Measurements from ENCODE around the gene STRIP1.

Gene STRIP1

DNA sequence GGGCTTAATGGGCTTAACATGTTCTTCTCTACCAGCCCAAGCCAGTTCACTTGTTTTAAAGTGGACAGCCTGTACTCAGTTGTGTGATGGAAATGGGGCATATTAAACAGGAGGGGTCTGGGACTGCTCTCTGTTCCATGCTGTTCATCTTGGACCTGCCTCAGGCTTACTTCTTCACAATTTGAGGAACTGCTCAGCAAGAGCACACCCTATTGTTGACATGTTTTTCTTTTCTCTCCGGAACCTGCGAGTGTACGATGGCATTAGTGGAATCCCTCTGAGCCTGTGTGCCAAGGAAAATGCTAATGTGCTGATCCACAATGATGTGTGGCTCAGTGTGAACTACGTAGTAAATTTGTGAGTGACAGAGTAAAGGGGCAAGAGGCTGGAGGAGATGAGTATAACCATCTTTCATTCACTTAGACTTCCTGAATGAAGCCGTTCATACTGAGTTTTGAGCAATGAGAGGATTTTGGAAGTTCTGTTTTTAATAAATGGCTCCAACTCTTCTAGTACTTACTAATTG, 43.0 kb upstream of the STRIP1 start:
- peaks cover 92% of the 10 kb centered on the region for H3K36me3 ChIP-seq (ENCODE audit: insufficient read depth, insufficient read length, low read length)
- no peak overlapping the region for H3K4me3 ChIP-seq (ENCODE audit: insufficient read length, low read depth)
- DNase-seq (ENCODE audit: low read depth, low spot score): no peak
- H3K9me3 ChIP-seq (ENCODE audit: insufficient read depth, low read length): no peaks in the 10 kb centered on the region
- H3K9ac ChIP-seq (ENCODE audit: insufficient read length, low read depth): no peak overlapping the region
- no peaks in the 10 kb centered on the region for H3K27me3 ChIP-seq (ENCODE audit: insufficient read depth, insufficient read length)
- TF ChIP-seq SUZ12 (IDR thresholded peaks at IDR 0.05; ENCODE audit: extremely low read depth, insufficient read depth, insufficient read length) (no peak), ZNF274 (IDR thresholded peaks at IDR 0.05; ENCODE audit: low read depth, low read length) (no peak), YY1 (IDR thresholded peaks at IDR 0.05; ENCODE audit: insufficient read depth, insufficient read length) (no peak)
- peaks cover 5% of the 10 kb centered on the region for H3K4me1 ChIP-seq (ENCODE audit: insufficient read depth, insufficient read length)

DNA sequence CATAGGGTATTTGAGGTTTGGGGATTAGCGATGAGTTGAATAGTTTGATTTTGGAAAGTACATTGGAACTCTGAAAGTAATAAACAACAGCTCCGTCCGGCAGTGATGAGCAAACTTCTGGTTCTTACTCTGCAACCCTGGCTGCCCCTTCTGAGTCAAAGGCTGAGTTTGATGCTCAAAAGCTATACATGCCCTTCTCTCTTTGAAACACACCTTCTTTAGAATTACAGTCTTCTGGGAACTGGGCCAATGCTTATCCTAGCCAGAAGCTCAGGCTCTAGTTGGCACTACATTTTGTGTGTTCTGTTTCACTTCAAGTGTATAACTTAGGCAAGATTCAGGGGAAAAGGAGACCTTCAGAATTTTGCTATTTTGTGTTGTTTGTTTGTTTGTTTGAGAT, 40.5 kb upstream of the STRIP1 start:
- H3K36me3 ChIP-seq (ENCODE audit: insufficient read depth, insufficient read length, low read length): peaks cover 80% of the 10 kb centered on the region
- no peak overlapping the region for H3K9ac ChIP-seq (ENCODE audit: insufficient read length, low read depth)
- no peaks in the 10 kb centered on the region for H3K27me3 ChIP-seq (ENCODE audit: insufficient read depth, insufficient read length)
- H3K9me3 ChIP-seq (ENCODE audit: insufficient read depth, low read length): no peaks in the 10 kb centered on the region
- H3K4me1 ChIP-seq (ENCODE audit: insufficient read depth, insufficient read length): no peaks in the 10 kb centered on the region
- no peak for TF ChIP-seq ZNF274 (IDR thresholded peaks at IDR 0.05; ENCODE audit: low read depth, low read length)
- no peak for TF ChIP-seq YY1 (IDR thresholded peaks at IDR 0.05; ENCODE audit: insufficient read depth, insufficient read length)
- TF ChIP-seq SUZ12 (IDR thresholded peaks at IDR 0.05; ENCODE audit: extremely low read depth, insufficient read depth, insufficient read length): no peak
- no peak overlapping the region for H3K4me3 ChIP-seq (ENCODE audit: insufficient read length, low read depth)
- DNase-seq (ENCODE audit: low read depth, low spot score): no peak

DNA sequence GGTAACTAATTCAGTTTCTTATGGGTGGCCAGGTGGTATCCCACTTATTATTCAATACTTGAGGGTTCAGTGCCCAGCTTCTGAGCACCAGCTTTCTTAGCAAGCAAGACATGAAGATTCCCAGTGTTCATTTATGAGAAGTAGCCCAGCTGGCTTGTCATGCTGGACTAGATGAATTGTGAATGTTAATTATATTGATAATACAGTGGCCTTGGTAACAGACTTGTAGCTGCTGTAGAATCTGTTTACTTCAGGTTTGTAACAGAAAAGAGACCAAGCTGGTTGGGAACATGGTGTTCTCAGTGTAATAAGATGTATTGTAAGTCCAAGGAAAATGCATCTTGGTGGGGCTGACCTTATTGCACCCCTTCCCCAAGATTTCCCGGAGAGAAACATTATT, 39.8 kb upstream of the STRIP1 start:
- H3K9me3 ChIP-seq (ENCODE audit: insufficient read depth, low read length): no peaks in the 10 kb centered on the region
- no peaks in the 10 kb centered on the region for H3K27me3 ChIP-seq (ENCODE audit: insufficient read depth, insufficient read length)
- H3K4me1 ChIP-seq (ENCODE audit: insufficient read depth, insufficient read length): no peaks in the 10 kb centered on the region
- TF ChIP-seq SUZ12 (IDR thresholded peaks at IDR 0.05; ENCODE audit: extremely low read depth, insufficient read depth, insufficient read length): no peak
- TF ChIP-seq ZNF274 (IDR thresholded peaks at IDR 0.05; ENCODE audit: low read depth, low read length): no peak
- TF ChIP-seq YY1 (IDR thresholded peaks at IDR 0.05; ENCODE audit: insufficient read depth, insufficient read length): no peak
- DNase-seq (ENCODE audit: low read depth, low spot score): no peak
- H3K4me3 ChIP-seq (ENCODE audit: insufficient read length, low read depth): no peak overlapping the region
- peaks cover 78% of the 10 kb centered on the region for H3K36me3 ChIP-seq (ENCODE audit: insufficient read depth, insufficient read length, low read length)
- no peak overlapping the region for H3K9ac ChIP-seq (ENCODE audit: insufficient read length, low read depth)

DNA sequence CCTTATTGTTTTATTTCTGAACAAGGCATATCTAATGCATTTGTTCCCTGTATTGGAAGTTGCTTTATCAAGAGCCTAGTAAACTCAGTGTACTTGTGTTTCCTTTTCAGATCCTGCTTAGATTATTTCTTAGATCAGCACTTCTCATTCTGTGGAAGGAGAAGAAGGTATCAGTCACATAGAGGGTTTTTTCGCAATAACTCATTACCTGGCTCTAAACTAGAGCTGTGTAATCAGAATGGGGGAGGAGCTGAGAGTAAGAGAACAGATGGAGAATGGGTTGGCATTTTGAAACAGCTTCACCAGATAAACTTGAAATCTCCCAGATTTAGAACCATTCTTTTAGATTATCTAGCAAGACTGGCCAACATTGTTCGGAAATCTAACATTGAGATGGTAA, 38.9 kb upstream of the STRIP1 start:
- Histone ChIP-seq H3K36me3 (ENCODE audit: insufficient read depth, insufficient read length, low read length) (peaks cover 73% of the 10 kb centered on the region), H3K4me1 (ENCODE audit: insufficient read depth, insufficient read length) (no peaks in the 10 kb centered on the region), H3K27me3 (ENCODE audit: insufficient read depth, insufficient read length) (no peaks in the 10 kb centered on the region), H3K4me3 (ENCODE audit: insufficient read length, low read depth) (no peak overlapping the region), H3K9ac (ENCODE audit: insufficient read length, low read depth) (no peak overlapping the region), H3K9me3 (ENCODE audit: insufficient read depth, low read length) (no peaks in the 10 kb centered on the region)
- TF ChIP-seq YY1 (IDR thresholded peaks at IDR 0.05; ENCODE audit: insufficient read depth, insufficient read length) (no peak), ZNF274 (IDR thresholded peaks at IDR 0.05; ENCODE audit: low read depth, low read length) (no peak), SUZ12 (IDR thresholded peaks at IDR 0.05; ENCODE audit: extremely low read depth, insufficient read depth, insufficient read length) (no peak)
- DNase-seq (ENCODE audit: low read depth, low spot score): no peak

DNA sequence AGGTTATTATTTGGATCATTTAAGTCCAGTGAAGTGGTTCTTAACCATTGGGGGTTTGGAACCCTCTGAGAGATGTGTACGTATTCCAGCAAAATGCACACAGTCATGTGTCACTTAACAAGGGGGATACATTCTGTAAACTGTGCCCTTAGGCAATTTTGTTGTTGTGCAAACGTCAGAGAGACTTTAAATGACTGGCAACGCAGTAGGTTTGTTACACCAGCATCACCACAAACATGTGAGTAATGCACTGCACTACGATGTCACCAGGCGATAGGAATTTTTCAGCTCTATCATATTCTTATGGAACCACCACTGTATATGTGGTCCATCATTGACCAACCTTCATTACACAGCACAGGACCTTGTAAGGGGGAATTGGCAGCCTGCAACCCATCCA, 37.9 kb upstream of the STRIP1 start:
- Histone ChIP-seq H3K9me3 (ENCODE audit: insufficient read depth, low read length) (no peaks in the 10 kb centered on the region), H3K4me3 (ENCODE audit: insufficient read length, low read depth) (no peak overlapping the region), H3K27me3 (ENCODE audit: insufficient read depth, insufficient read length) (no peaks in the 10 kb centered on the region), H3K4me1 (ENCODE audit: insufficient read depth, insufficient read length) (no peaks in the 10 kb centered on the region), H3K9ac (ENCODE audit: insufficient read length, low read depth) (no peak overlapping the region), H3K36me3 (ENCODE audit: insufficient read depth, insufficient read length, low read length) (peaks cover 63% of the 10 kb centered on the region)
- no peak for DNase-seq (ENCODE audit: low read depth, low spot score)
- TF ChIP-seq YY1 (IDR thresholded peaks at IDR 0.05; ENCODE audit: insufficient read depth, insufficient read length) (no peak), ZNF274 (IDR thresholded peaks at IDR 0.05; ENCODE audit: low read depth, low read length) (no peak), SUZ12 (IDR thresholded peaks at IDR 0.05; ENCODE audit: extremely low read depth, insufficient read depth, insufficient read length) (no peak)

DNA sequence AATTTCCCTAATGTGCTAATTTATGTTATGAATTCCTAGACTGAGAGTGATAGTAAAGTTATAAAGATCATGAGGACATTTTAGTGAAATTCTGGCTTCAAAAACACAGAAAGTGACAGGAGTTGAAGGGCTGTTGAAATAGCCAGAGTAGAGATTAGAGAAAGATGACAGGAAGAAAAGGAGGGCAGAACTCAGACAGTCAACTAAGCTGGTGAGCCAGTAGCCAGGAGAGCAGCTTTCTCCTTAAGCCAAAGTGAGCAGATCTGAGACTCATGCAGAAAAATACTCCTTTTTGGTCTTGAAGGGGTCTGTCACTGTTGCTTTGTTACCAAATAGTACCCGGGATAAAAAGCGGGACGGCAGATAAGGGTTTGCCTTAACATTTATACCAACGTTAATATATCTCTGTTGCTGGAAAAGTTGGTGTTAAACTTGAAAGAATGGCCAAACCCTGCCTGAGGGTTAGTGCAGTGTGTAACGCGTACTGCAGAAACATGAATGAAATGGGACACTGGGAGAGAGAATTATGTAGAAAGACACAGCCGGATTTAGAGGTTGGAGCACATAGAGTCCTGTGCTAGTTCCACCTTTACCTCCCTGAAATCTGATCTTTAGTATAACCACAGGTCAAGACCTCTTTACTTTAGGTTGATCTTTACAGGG, 37.1 kb upstream of the STRIP1 start:
- Histone ChIP-seq H3K36me3 (ENCODE audit: insufficient read depth, insufficient read length, low read length) (peaks cover 60% of the 10 kb centered on the region), H3K9ac (ENCODE audit: insufficient read length, low read depth) (no peak overlapping the region), H3K4me1 (ENCODE audit: insufficient read depth, insufficient read length) (no peaks in the 10 kb centered on the region), H3K9me3 (ENCODE audit: insufficient read depth, low read length) (no peaks in the 10 kb centered on the region), H3K4me3 (ENCODE audit: insufficient read length, low read depth) (no peak overlapping the region), H3K27me3 (ENCODE audit: insufficient read depth, insufficient read length) (no peaks in the 10 kb centered on the region)
- TF ChIP-seq YY1 (IDR thresholded peaks at IDR 0.05; ENCODE audit: insufficient read depth, insufficient read length): no peak
- no peak for TF ChIP-seq SUZ12 (IDR thresholded peaks at IDR 0.05; ENCODE audit: extremely low read depth, insufficient read depth, insufficient read length)
- TF ChIP-seq ZNF274 (IDR thresholded peaks at IDR 0.05; ENCODE audit: low read depth, low read length): no peak
- no peak for DNase-seq (ENCODE audit: low read depth, low spot score)

DNA sequence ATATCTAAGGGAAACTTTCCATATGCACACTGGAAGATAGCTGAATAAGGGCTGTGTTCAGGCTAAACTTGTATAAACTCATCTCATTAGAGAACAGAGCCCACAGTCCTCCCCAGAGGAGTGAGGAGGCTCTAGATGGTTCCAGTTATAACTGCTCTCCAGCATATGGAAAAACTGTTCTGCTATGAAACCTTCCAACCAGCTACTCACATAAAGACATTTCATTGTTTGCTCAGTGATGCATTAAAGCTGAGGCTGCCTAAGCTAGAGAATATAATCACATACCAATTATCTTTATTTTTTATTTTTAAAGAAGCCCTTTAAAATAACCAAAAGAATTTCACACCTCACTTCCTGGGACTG, 36.6 kb upstream of the STRIP1 start:
- H3K4me3 ChIP-seq (ENCODE audit: insufficient read length, low read depth): no peak overlapping the region

More for the DNA sequence above, 36.6 kb upstream of the STRIP1 start:
- Histone ChIP-seq H3K36me3 (ENCODE audit: insufficient read depth, insufficient read length, low read length) (peaks cover 57% of the 10 kb centered on the region), H3K9ac (ENCODE audit: insufficient read length, low read depth) (no peak overlapping the region), H3K9me3 (ENCODE audit: insufficient read depth, low read length) (no peaks in the 10 kb centered on the region), H3K27me3 (ENCODE audit: insufficient read depth, insufficient read length) (no peaks in the 10 kb centered on the region), H3K4me1 (ENCODE audit: insufficient read depth, insufficient read length) (no peaks in the 10 kb centered on the region)
- no peak for TF ChIP-seq ZNF274 (IDR thresholded peaks at IDR 0.05; ENCODE audit: low read depth, low read length)
- no peak for TF ChIP-seq SUZ12 (IDR thresholded peaks at IDR 0.05; ENCODE audit: extremely low read depth, insufficient read depth, insufficient read length)
- TF ChIP-seq YY1 (IDR thresholded peaks at IDR 0.05; ENCODE audit: insufficient read depth, insufficient read length): no peak
- no peak for DNase-seq (ENCODE audit: low read depth, low spot score)
